NCI-H128 (cell line): Measurements from ENCODE around the gene GLCCI1.
"Not testable (repeated sequence)": the region's sequence is repeated elsewhere in the genome, so short reads cannot be mapped to it uniquely, and the experiment has no call there.

Experiments
- DNase-seq: peaks from one replicate; lab custom pipeline; 2025; ENCODE audit not compliant: unreplicated experiment; lab: John Stamatoyannopoulos, UW

GLCCI1 gene

DNA sequence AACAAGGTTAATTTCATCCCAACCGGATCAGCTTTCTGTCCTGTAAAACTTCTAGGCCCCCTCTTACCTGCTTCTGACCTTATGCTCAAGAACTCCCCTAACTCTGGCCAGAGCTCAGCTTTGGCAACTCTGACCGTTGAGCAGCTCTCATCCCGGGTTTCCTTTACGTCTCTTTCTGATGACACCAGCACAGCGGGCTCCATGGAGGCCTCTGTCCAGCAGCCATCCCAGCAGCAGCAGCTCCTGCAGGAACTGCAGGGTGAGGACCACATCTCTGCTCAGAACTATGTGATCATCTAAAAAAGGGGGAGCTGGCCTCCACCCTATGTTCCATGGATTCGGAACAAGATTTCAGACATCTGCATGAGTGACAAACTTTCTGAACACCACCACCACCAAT is 117.6 kb downstream of the GLCCI1 start:
- no peak for DNase-seq

DNA sequence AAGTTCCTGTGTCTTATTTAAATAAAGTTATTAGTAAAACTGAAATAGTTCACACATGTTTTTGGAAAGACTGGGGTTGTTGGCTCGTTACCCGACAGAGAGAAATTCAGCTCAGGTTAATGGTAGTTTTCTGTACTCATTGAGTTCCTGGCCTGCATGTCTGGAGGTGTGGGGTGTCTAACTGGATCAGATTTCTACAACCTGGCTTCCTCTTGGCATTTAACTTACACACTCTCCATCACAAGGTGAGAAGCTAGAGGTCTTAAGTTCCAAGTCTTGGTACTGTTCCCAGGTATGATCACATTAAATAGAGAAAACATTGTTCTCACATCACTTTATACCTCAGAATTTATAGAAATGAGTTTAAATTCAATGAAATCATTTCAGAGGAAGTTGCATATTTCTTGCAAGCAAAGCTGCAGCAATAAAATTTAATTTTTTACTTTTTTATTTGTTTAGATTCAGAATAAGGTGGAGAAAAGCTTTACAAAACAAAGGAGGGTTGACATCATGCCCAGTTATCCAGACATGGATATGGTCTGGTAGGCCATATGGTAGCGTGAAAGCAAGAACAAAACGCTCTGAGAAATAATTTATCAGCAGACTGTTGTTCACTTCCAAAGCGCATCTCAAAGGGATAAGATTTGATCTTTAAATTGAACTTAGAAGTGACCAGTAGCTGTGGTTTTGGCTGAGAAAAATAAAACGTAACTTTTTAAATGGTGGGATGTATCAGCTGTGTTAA is 120.6 kb downstream of the GLCCI1 start:
- no peak for DNase-seq

GRCh38 chr7:8092140-8092539 is 123.5 kb downstream of the GLCCI1 start:
- DNase-seq = no peak

DNA sequence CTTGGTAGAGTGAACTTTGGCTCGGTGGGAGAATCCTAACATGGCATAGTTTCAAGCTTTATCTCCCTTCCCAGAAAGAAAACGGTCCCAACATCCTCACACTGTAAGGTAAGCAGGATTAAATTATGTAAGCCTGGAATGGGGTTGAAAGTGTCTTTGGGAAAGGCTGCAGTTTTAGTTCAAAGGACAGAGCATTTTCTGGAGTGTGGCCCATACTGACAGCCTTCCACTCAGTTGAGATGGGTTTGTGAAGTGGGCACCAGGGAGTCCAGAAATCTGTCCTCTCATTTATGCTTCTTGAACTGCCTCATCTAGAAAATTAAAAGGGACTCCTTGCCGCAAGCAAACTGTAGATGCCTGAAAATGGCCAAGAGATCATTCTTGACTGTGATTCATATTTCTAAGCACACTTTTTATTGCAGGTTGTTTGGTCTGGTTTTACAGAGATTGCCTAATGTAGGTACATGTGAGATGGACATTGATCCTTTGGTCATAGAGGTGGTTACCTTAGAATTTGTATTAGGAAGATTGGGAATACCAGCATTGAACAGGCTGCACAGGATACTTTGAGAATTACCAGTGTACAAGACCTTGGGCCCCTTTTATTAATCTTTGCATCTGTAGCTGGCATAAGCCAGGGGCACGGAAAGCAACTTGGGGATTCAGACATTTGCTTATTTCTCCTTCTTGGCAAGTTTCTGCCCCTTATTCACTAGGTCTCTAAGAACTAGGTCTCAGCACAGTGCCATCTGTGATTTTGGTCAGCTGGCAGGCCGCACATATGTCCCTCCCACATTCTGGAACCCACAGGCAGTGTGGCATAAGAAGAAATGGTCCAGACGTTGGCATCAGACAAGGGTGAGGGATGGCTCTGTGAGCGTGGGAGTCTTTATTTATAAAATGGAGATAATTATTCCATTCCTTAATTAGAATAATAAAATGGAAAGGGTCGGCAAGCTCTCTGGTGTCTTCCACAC is 125.9 kb downstream of the GLCCI1 start:
- no peak for DNase-seq

DNA sequence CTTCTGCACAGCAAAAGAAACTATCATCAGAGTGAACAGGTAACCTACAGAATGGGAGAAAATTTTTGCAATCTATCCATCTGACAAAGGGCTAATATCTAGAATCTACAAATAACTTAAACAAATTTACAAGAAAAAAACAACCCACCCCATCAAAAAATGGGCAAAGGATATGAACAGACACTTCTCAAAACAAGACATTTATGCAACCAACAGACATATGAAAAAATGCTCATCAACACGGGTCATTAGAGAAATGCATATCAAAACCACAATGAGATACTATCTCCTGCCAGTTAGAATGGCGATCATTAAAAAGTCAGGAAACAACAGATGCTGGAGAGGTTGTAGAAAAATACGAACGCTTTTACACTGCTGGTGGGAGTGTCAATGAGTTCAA is 132.7 kb downstream of the GLCCI1 start:
- not testable (repeated sequence) for DNase-seq

DNA sequence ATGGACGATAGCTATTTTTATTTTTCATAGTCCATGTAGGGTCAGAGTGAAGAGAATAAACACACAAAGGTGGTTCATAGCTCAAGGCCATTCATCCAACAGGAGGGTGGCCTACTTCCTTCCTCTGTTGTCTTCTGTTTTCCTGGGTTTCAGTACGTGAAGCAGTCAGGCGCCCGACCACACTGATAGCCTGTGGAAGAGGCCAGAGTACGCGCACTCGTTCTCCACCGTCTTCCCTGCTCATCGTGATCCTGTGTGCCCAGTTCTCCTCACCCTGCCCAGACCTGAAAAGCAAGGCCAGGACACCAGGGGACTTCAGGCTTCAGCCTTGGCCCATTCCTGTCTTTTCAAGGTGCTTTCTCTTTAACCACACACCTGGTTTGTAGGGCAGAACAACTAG is 134.7 kb downstream of the GLCCI1 start:
- DNase-seq = no peak

- DNase-seq = no peak
These were observed 137.0 kb downstream of the GLCCI1 start for GRCh38 chr7:8105449-8106095.

- no peak for DNase-seq
These were observed 140.8 kb downstream of the GLCCI1 start for GRCh38 chr7:8109196-8110022.

- DNase-seq = no peak
These were observed 142.8 kb downstream of the GLCCI1 start for GRCh38 chr7:8111282-8111960.

GRCh38 chr7:8112685-8113084 is 144.1 kb downstream of the GLCCI1 start:
- no peak for DNase-seq

GRCh38 chr7:8113184-8113583 is 144.6 kb downstream of the GLCCI1 start:
- DNase-seq = no peak

- no peak for DNase-seq
These were observed 145.6 kb downstream of the GLCCI1 start for GRCh38 chr7:8114175-8114574.

DNA sequence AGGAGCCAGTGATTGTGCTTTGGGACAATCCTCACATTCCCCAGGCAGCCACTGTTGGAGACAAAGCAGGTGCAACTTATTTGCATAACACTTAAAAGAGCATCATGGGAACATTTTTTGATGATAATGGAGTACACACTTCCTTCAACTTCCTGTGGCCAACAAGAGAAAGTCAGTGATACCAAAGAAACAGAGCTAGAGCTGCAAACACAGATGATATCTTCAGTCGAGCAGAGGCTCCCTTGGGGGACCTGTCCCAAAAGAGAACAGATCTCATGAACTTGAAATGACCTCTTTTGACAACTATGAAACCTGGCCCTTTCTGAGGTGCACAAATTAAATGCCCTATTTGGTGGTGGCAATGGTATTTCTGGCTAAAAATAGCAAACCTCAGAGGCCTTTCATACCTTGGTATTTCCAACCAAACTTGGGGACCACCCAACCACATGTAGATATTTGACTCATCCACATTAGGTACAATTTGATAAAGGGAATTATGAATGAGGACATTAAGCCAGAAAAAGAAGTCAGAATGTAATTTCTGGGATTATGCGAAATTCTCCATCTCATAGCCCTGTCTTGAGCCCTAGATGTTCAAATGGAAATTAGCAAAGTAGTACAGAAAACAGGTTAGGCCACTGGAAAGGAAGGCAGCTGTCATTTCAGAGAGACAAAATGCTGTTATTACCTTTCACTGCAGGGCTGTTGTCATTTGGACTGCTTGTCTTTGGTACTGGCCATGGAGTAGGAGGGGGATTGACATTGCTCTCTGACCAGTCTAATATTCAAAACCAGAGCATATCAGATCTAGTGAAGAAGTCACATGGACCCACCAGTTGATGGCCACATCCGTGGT is 147.2 kb downstream of the GLCCI1 start:
- DNase-seq = no peak

DNA sequence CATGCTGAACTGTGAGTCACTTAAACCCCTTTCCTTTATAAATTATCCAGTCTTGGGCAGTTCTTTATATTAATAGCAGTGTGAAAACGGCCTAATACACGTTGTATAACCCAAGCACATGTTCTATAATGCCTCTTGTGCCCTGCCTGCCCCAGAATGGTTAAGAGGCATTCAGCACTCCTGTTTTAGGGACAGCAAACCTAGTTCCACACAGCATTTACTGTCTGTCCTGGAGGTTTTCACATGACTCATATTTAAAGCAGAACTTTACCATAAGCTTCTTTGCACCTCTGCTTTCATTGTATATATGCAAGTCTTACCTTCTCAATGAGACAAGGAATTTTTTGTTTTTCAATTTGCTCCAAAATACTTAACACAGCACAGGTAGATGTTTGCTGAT is 148.6 kb downstream of the GLCCI1 start:
- no peak for DNase-seq

- no peak for DNase-seq
These were observed 150.7 kb downstream of the GLCCI1 start for GRCh38 chr7:8119262-8119661.

- no peak for DNase-seq
These were observed 151.9 kb downstream of the GLCCI1 start for GRCh38 chr7:8120390-8121058.

DNA sequence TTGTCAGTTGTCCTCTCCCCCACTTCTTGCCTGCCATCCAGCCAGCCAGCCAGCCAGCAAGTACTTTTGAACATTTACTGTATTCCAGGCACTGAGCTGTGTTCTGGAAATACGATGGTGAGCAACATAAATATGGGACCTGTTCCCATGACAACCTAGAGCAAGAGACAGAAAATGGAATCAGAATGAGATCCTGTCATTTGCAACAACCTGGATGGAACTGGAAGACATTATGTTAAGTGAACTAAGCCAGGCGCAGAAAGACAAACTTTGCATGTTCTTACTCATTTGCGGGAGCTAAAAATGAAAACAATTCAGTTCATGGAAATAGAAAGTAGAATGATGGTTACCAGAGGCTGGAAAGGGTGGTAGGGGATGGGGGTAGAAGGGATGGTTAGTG is 152.6 kb downstream of the GLCCI1 start:
- DNase-seq = no peak

GRCh38 chr7:8125680-8126444 is 157.3 kb downstream of the GLCCI1 start:
- no peak for DNase-seq
